HG03139 (cell line): ENCODE data around the gene PROSER3.
A peak's percentile ranks its signal among the peaks of the same experiment; 100 is the strongest.

Experiments used
- ATAC-seq: cut with Tn5 transposase; IDR thresholded peaks from one replicate; pipeline ENCODE4 v1.9.1; 2021; ENCODE audit not compliant: unreplicated experiment

PROSER3 gene

GRCh38 chr19:35775298-35776101 lies 17.5 kb downstream of the PROSER3 start, which contains the start of gene ARHGAP33:
Gene ARHGAP33 (plus strand): TSS chr19:35775564. CDS start chr19:35775659, 95 bp downstream.
- peak; percentile 90 for ATAC-seq

DNA sequence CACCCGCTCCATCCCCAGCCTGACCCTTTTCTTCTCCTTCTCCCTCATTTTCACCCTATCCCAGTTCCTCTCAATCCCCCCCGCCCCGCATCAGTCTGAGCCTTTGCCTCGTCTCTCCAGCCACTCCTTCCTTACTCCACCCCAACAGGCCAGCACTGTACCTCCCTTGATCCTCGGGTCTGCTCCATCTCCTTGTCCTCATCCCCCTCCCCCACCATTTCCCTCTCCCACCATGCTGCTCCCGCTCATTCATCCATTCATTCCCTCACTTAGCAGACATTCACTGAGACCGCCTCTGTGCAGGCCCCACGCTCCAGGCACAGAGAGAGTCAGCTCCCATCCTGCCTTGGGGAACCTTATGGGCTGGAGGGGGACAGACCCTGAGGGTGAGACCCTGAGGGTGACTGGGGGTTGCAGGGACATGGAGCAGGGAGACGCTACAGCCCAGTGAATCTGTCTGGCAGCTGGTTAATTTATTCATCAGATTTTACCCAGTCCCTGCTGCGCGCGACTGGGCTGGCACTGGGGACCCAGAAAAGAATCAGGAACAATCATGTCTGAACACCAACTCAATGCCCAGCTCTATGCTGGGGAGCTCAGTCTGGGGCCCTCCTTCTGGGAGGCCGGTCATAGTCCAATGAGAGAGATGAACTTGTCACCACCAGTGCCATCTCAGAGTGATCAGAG lies 18.3 kb downstream of the PROSER3 start:
- no peak for ATAC-seq

- no peak for ATAC-seq
Measured at GRCh38 chr19:35777086-35777841, 19.3 kb downstream of the PROSER3 start.

- no peak for ATAC-seq
Measured at GRCh38 chr19:35777961-35778360, 20.0 kb downstream of the PROSER3 start.

DNA sequence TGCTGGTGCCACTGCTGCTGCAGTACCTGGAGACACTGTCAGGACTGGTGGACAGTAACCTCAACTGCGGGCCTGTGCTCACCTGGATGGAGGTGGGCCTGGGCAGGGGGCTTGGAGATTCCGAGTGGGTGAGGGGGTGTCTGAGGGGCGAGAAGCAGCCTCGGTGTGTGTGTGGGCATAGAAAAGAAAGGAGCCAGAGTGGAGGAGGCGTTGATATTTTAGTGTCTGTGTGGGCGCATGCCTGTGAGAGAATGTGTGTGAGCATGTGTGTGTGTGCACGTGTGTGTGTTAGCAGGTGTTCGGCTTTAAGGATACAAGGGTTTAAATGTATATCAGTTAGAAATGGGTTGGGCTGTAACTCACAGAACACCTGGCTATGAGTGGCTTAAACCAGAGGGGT lies 21.1 kb downstream of the PROSER3 start:
- no peak for ATAC-seq

- no peak for ATAC-seq
Measured at GRCh38 chr19:35780058-35780457, 22.1 kb downstream of the PROSER3 start.

GRCh38 chr19:35780717-35781116 lies 22.7 kb downstream of the PROSER3 start:
- ATAC-seq: no peak

- no peak for ATAC-seq
Measured at GRCh38 chr19:35781650-35782049, 23.7 kb downstream of the PROSER3 start.

DNA sequence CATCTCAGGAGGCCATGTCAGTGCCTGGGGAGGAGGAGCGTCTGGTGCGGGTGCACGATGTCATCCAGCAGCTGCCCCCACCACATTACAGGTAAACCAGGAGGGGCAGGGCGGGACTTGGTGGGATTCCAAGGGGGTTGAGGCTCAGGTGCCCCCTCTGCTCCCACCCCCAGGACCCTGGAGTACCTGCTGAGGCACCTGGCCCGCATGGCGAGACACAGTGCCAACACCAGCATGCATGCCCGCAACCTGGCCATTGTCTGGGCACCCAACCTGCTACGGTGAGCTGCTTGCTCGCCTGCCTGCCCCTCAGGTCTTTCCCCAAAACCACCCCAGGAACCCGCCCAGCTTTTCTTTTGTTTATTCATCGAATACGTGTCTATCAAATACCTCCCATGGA lies 24.6 kb downstream of the PROSER3 start:
- no peak for ATAC-seq

DNA sequence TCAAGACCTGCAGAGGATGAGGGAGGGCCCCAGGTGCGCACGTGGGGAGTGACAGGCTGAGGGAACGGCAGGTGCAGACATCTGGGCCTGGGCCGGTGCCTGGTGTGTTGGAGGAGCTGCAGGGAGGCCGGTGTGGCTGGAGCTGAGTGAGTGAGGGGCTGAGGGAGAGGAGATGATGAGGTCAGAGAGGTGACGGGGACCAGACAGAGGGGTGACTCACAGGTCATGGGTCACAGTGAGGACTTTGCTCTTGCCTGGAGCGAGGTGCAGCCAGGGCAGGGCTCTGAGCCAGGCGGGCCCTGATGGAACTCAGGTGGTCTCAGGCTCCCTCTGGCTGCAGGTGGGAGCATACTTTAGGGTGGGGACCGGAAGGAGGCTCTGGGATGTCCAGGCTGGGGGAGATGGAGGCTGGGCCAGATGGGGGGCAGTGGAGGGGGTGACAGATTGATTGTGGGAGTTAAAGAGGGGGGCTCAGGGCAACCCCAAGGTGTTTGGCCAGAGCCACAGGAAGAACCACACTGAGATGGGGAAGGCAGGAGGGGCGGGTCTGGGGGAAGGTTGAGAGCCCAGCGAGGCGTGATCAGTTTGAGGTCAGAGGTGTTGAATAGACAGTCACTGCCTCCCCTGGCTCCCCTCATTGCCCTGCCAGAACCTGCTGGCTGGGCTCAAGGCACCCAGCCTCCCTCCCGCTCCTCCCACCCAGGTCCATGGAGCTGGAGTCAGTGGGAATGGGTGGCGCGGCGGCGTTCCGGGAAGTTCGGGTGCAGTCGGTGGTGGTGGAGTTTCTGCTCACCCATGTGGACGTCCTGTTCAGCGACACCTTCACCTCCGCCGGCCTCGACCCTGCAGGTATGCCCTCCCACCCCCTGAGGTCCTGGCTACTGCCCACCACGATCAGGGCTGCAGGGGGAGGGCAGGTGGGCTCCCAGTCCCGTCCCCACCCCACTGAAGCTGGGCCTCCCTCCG lies 25.8 kb downstream of the PROSER3 start:
- ATAC-seq: no peak

- ATAC-seq: no peak
Measured at GRCh38 chr19:35784503-35785338, 26.7 kb downstream of the PROSER3 start.

- no peak for ATAC-seq
Measured at GRCh38 chr19:35785339-35785627, 27.3 kb downstream of the PROSER3 start.

DNA sequence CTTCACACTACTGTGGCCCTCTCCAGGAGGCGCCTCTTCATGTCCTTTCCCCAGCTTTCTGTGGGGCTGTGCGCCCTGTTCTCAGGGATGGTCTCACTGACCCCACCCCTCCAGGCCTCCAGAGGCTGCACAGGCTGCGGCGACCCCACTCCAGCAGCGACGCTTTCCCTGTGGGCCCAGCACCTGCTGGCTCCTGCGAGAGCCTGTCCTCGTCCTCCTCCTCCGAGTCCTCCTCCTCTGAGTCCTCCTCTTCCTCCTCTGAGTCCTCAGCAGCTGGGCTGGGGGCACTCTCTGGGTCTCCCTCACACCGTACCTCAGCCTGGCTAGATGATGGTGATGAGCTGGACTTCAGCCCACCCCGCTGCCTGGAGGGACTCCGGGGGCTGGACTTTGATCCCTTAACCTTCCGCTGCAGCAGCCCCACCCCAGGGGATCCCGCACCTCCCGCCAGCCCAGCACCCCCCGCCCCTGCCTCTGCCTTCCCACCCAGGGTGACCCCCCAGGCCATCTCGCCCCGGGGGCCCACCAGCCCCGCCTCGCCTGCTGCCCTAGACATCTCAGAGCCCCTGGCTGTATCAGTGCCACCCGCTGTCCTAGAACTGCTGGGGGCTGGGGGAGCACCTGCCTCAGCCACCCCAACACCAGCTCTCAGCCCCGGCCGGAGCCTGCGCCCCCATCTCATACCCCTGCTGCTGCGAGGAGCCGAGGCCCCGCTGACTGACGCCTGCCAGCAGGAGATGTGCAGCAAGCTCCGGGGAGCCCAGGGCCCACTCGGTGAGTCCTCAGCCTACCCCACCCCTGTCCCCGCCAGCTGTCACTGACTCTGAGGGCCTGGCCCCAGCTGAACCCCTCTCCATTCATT lies 28.6 kb downstream of the PROSER3 start:
- no peak for ATAC-seq

GRCh38 chr19:35787227-35787799 lies 29.3 kb downstream of the PROSER3 start:
- ATAC-seq: no peak

GRCh38 chr19:35788205-35788960 lies 30.4 kb downstream of the PROSER3 start:
- no peak for ATAC-seq

DNA sequence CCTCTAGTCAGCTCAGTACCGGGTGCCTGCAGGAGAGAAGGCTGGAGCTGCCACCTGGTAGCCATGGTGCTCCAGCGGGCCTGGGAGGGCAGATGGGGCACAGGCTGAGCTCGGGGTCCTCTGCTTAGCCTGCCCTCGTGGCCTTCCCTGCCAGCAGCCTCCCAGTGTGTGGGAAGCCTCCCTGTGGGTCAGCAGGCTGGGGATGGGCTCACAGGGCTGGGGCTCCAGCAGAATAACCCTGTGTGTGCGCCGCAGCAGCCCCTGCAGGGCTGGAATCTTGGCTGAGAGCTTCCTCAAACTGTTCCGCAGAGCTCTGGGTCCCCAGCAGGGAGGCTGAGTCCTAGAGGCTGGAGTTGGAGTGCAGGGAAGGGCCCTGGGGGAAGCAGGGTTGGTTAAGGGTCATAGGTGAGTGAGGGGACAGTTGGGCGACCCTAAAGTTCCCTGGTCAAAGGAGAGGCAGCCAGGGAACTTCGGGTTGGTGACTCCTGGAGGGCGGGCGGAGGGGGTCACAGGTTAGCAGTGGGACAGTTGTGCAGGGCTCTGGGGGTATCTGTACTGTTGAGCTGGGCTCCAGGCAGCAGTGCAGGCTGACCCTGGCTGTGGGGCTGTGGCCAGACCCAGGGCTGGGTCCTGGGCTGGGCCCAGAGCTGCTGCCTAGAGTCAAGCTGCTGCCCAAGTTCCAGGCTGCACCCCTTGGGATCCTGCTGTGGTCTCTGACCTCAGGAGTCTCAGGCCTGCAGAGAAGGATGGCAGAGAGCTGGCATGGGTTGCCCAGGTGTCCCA lies 31.4 kb downstream of the PROSER3 start:
- no peak for ATAC-seq
